IPS DF 4.7 (cell line): ENCODE measurements around the gene SH2D6.
"Not testable (repeated sequence)": the region's sequence is repeated elsewhere in the genome, so short reads cannot be mapped to it uniquely, and the experiment has no call there.

Experiments used
- DNase-seq: peaks from one replicate; pipeline ENCODE4 v3.0.0-alpha.2; 2013; ENCODE audit warnings: low spot score; ENCODE audit errors: extremely low read depth

The SH2D6 gene

GRCh38 chr2:85398426-85399182 is 19.9 kb upstream of the SH2D6 start:
- no peak for DNase-seq

- DNase-seq: no peak
Measured at GRCh38 chr2:85399183-85399455, 19.4 kb upstream of the SH2D6 start.

- DNase-seq: no peak
Measured at GRCh38 chr2:85400023-85400422, 18.5 kb upstream of the SH2D6 start.

- DNase-seq: no peak
Measured at GRCh38 chr2:85400541-85401463, 17.7 kb upstream of the SH2D6 start.

GRCh38 chr2:85401464-85401805 is 17.1 kb upstream of the SH2D6 start:
- DNase-seq: no peak

- DNase-seq: no peak
Measured at GRCh38 chr2:85401844-85402243, 16.7 kb upstream of the SH2D6 start.

- DNase-seq: no peak
Measured at GRCh38 chr2:85405201-85406059, 13.1 kb upstream of the SH2D6 start.

GRCh38 chr2:85409845-85410583 is 8.5 kb upstream of the SH2D6 start, which contains the start of gene CAPG:
Gene CAPG, minus strand, starts transcription at chr2:85410366. Its CDS starts 8,221 bp downstream, at chr2:85402145.
- no peak for DNase-seq

- no peak for DNase-seq
Measured at GRCh38 chr2:85410584-85411404, 7.7 kb upstream of the SH2D6 start.

GRCh38 chr2:85411405-85411748 is 7.1 kb upstream of the SH2D6 start:
- no peak for DNase-seq

GRCh38 chr2:85413592-85414420 is 4.7 kb upstream of the SH2D6 start:
- DNase-seq: no peak

- not testable (repeated sequence) for DNase-seq
Measured at GRCh38 chr2:85414421-85414759, 4.1 kb upstream of the SH2D6 start.

- DNase-seq: no peak
Measured at GRCh38 chr2:85414761-85415553, 3.6 kb upstream of the SH2D6 start.

GRCh38 chr2:85415980-85416650 is 2.4 kb upstream of the SH2D6 start:
- no peak for DNase-seq

GRCh38 chr2:85419009-85419675 is 628 bp downstream of the SH2D6 start:
- DNase-seq: no peak

GRCh38 chr2:85420536-85421259 is 2.2 kb downstream of the SH2D6 start:
- DNase-seq: no peak
